Measurements from ENCODE around the gene FAR2.
"Not testable (repeated sequence)": the region's sequence is repeated elsewhere in the genome, so short reads cannot be mapped to it uniquely, and the experiment has no call there.

The FAR2 gene

DNA sequence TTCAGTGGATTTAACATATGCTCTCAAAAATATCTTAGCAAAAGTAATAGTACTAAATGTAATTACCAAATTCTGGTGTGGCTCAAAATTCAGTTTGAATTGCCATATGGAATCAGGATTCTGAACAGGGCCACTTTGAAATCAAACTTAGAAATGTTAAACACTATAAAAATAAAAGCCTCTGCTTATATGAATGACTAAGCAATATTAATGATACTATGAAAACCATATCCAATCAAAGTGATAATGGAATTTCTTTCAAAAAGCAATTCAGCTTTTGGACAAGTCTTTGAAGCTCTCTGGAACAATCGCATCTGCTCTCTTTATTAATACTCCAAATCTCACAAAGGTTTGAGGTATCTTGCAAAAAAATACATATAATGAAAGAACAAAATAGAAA lies 180.3 kb downstream of the FAR2 start:
- DNase-seq (ENCODE audit: low read depth): no peak

- no peak for DNase-seq (ENCODE audit: low read depth)
Observed at GRCh38 chr12:29333178-29333577, 184.1 kb downstream of the FAR2 start.

GRCh38 chr12:29334937-29335336 lies 185.9 kb downstream of the FAR2 start:
- no peak for DNase-seq (ENCODE audit: low read depth)

- no peak for DNase-seq (ENCODE audit: low read depth)
Observed at GRCh38 chr12:29337325-29337724, 188.2 kb downstream of the FAR2 start.

GRCh38 chr12:29343022-29343799 lies 194.1 kb downstream of the FAR2 start:
- no peak for DNase-seq (ENCODE audit: low read depth)

- DNase-seq (ENCODE audit: low read depth): no peak
Observed at GRCh38 chr12:29346769-29347421, 197.8 kb downstream of the FAR2 start.

- DNase-seq (ENCODE audit: low read depth): no peak
Observed at GRCh38 chr12:29350080-29350479, 201.0 kb downstream of the FAR2 start.

DNA sequence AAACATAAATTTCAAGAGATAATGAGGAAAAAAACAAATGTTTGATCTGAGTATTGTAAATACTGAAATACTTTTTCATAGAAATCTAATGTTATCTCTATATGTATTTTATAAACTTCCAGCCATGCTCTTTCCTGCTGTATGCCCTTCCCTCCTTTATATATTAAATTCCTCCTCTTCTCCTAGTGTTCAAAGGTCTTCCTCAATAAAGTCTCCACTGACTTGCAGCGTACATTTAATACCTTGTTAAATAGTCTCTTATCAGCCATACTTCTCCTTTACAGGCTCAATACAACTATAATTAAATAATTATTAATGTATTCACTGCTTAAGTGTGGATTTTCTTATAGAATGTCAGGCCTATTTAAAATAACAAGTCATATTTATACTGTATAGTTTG lies 205.9 kb downstream of the FAR2 start:
- no peak for DNase-seq (ENCODE audit: low read depth)

- no peak for DNase-seq (ENCODE audit: low read depth)
Observed at GRCh38 chr12:29365091-29365490, 216.0 kb downstream of the FAR2 start.

DNA sequence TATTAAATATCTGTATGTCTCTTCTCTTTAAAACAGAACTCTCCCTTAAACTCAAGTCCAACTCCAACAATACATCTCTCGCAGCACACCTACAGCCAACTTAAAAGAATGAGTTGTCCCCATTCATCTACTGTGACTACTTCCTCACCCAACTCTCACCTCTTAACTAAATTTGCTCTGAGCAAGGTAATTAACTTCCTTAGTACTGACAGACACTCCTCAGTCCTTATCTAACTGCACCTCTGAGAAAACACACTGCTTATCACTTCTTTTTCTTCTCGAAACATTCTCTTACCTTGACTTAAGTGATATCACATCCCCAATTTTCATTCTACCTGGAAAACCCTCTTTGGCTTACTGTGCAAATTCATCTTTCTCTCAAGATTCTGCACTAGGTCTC lies 224.9 kb downstream of the FAR2 start:
- DNase-seq (ENCODE audit: low read depth): no peak

GRCh38 chr12:29374913-29375312 lies 225.8 kb downstream of the FAR2 start:
- no peak for DNase-seq (ENCODE audit: low read depth)

- no peak for DNase-seq (ENCODE audit: low read depth)
Observed at GRCh38 chr12:29376118-29376517, 227.0 kb downstream of the FAR2 start.

DNA sequence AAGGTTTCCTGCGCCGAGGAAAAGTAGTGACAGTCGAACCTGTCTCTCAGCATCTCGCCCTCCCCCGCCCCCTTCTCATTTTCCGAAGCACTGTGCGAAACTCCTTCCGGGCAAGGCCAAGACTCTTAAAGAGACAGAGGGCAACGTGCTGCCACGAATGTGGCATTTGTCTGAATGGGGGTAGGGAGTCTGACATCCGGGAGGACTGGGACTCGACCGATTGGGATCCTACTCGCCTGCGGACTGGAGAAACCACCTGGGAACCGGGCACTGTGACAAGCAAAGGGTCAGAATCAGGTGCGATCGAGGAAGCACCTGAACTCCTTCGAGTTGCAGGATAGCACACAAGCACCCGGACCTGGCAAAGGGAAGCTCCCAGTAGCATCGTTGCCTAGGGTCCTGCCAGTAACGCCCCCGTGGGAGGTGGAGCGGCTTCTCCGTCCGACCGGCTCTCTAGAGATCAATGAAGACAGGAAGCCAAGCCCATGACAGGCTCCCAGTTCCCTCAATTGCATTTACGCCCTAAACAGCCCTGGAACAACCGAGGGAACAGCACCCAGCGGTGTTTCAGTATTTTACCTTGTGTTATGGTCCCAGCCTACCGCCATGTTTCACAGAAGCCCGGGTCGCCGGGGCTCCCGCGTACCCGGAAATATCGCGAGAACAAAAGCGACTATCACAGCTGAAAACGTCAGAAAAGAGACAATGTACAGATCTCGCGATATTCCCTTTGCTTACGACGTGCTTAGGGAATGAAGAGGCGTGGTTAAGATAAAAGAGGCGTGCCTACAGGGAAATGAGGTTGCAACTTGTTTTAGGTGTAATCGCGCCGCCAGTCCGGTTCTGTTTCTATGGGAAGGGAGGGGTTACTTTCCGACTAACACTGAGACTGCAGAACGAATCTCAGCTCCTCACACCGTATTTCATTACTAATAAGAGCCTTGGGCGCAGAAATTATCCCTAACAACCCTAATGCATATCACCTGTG lies 231.8 kb downstream of the FAR2 start, which contains the start of gene ERGIC2:
Gene ERGIC2 (minus strand): TSS at position 637 of the 988 bp plus-strand sequence. CDS start 9,539 bp downstream, outside the sequence.
- DNase-seq (ENCODE audit: low read depth): peak; percentile 76

GRCh38 chr12:29382251-29382650 lies 233.2 kb downstream of the FAR2 start:
- DNase-seq (ENCODE audit: low read depth): no peak

GRCh38 chr12:29385194-29385593 lies 236.1 kb downstream of the FAR2 start:
- not testable (repeated sequence) for DNase-seq (ENCODE audit: low read depth)

All from activated T-helper 9 cell treated with anti-CD3 and anti-CD28 coated beads, Interleukin-2, amount 50 U/mL, for 16 hours (primary cell).